Nephron (organoid): ENCODE measurements around the gene PARP2.
"Not testable (repeated sequence)": the region's sequence is repeated elsewhere in the genome, so short reads cannot be mapped to it uniquely, and the experiment has no call there.

Experiments used
- H3K27ac Mint-ChIP-seq, 3 experiments: 2 replicates each; pipeline ENCODE4 v1.8.0; 2020; ENCODE audit warnings: mixed read lengths in 3 of 3, mild to moderate bottlenecking in 2 of 3, moderate library complexity in 1 of 3
- H3K27me3 Mint-ChIP-seq: 2 replicates; pipeline ENCODE4 v1.8.0; 2021; ENCODE audit warnings: low read depth, mild to moderate bottlenecking, moderate library complexity, mixed read lengths
- H3K36me3 Mint-ChIP-seq: 2 replicates; pipeline ENCODE4 v1.8.0; 2020; ENCODE audit warnings: low read depth, mixed read lengths
- H3K4me1 Mint-ChIP-seq: 2 replicates; pipeline ENCODE4 v1.8.0; 2020; ENCODE audit warnings: mixed read lengths
- H3K4me3 Mint-ChIP-seq, 3 experiments: 2 replicates each; pipeline ENCODE4 v1.8.0; 2020; ENCODE audit warnings: mild to moderate bottlenecking in 3 of 3, mixed read lengths in 3 of 3, moderate library complexity in 2 of 3
- H3K9me3 Mint-ChIP-seq: 2 replicates; pipeline ENCODE4 v1.8.0; 2020; ENCODE audit warnings: mixed read lengths
- CTCF ChIP-seq, 3 experiments: fragments of 200-600 bp; sonication (generic); IDR thresholded peaks; one replicate each; pipeline ENCODE4 v1.5.0; 2021; ENCODE audit warnings: antibody characterized with exemption in 3 of 3; ENCODE audit not compliant: unreplicated experiment in 3 of 3

The PARP2 gene

GRCh38 chr14:20350860-20351259 is 7.4 kb downstream of the PARP2 start:
- peaks cover 70% of the 10 kb centered on the region for H3K36me3 Mint-ChIP-seq
- no peak overlapping the region for H3K27ac Mint-ChIP-seq
- peak in 1 of 3 experiments; percentile 11 for TF ChIP-seq CTCF (IDR thresholded peaks at IDR 0.05; ENCODE audit: unreplicated experiment in 3 of 3)
- H3K4me1 Mint-ChIP-seq = no peaks in the 10 kb centered on the region
- H3K27me3 Mint-ChIP-seq = no peaks in the 10 kb centered on the region
- no peak overlapping the region for H3K4me3 Mint-ChIP-seq
- H3K9me3 Mint-ChIP-seq = no peaks in the 10 kb centered on the region

- Mint-ChIP-seq H3K27me3 (no peaks in the 10 kb centered on the region), H3K27ac (no peak overlapping the region), H3K36me3 (peaks cover 82% of the 10 kb centered on the region), H3K9me3 (no peaks in the 10 kb centered on the region), H3K4me1 (no peaks in the 10 kb centered on the region), H3K4me3 (no peak overlapping the region)
- no peak for TF ChIP-seq CTCF (IDR thresholded peaks at IDR 0.05; ENCODE audit: unreplicated experiment in 3 of 3)
Measured at GRCh38 chr14:20356422-20356821, 13.0 kb downstream of the PARP2 start.

GRCh38 chr14:20358474-20358873 is 15.0 kb downstream of the PARP2 start:
- not testable (repeated sequence) for H3K9me3 Mint-ChIP-seq, H3K27me3 Mint-ChIP-seq, H3K27ac Mint-ChIP-seq, H3K4me3 Mint-ChIP-seq, H3K4me1 Mint-ChIP-seq
- H3K36me3 Mint-ChIP-seq = peaks cover 70% of the 10 kb centered on the region

GRCh38 chr14:20365928-20366327 is 22.5 kb downstream of the PARP2 start:
- Mint-ChIP-seq H3K27ac (no peak overlapping the region), H3K4me1 (no peaks in the 10 kb centered on the region), H3K4me3 (no peak overlapping the region), H3K27me3 (no peaks in the 10 kb centered on the region), H3K9me3 (no peaks in the 10 kb centered on the region), H3K36me3 (peaks cover 51% of the 10 kb centered on the region)
- no peak for TF ChIP-seq CTCF (IDR thresholded peaks at IDR 0.05; ENCODE audit: unreplicated experiment in 3 of 3)

GRCh38 chr14:20372796-20373195 is 29.4 kb downstream of the PARP2 start:
- Mint-ChIP-seq H3K36me3 (peaks cover 75% of the 10 kb centered on the region), H3K4me1 (peaks cover 8% of the 10 kb centered on the region), H3K27ac (no peak overlapping the region), H3K27me3 (no peaks in the 10 kb centered on the region), H3K4me3 (no peak overlapping the region), H3K9me3 (no peaks in the 10 kb centered on the region)
- no peak for TF ChIP-seq CTCF (IDR thresholded peaks at IDR 0.05; ENCODE audit: unreplicated experiment in 3 of 3)

- no peak for TF ChIP-seq CTCF (IDR thresholded peaks at IDR 0.05; ENCODE audit: unreplicated experiment in 3 of 3)
- H3K4me1 Mint-ChIP-seq = peaks cover 8% of the 10 kb centered on the region
- H3K4me3 Mint-ChIP-seq = no peak overlapping the region
- no peaks in the 10 kb centered on the region for H3K27me3 Mint-ChIP-seq
- peaks cover 67% of the 10 kb centered on the region for H3K36me3 Mint-ChIP-seq
- H3K9me3 Mint-ChIP-seq = no peaks in the 10 kb centered on the region
- peak overlapping the region in 1 of 3 experiments; percentile 61 for H3K27ac Mint-ChIP-seq
Measured at GRCh38 chr14:20375471-20375870, 32.0 kb downstream of the PARP2 start.
